Epithelial cell of esophagus (primary cell): Measurements from ENCODE around the gene THOC5.

Source experiments
- DNase-seq: peaks from one replicate; pipeline ENCODE4 v3.0.0; 2010; ENCODE audit warnings: low read depth
- H3K4me3 ChIP-seq: 2 replicates; pipeline ENCODE4 v1.5.1; 2011; ENCODE audit warnings: mild to moderate bottlenecking, low read length, control low read depth
- CTCF ChIP-seq: IDR thresholded peaks from 2 replicates; pipeline ENCODE4 v1.5.1; 2011; ENCODE audit warnings: low read depth, mild to moderate bottlenecking, low read length, control low read depth, inconsistent platforms; ENCODE audit not compliant: insufficient read depth; ENCODE audit errors: missing control alignments

The THOC5 gene

GRCh38 chr22:29479417-29480261 is 73.9 kb downstream of the THOC5 start, which contains the start of gene NEFH:
TSS of gene NEFH (plus strand) at chr22:29480218. CDS start at chr22:29480263, 45 bp downstream.
- TF ChIP-seq CTCF, result no peak
- DNase-seq, result no peak
- peak within 1 kb of the TSS; percentile 45 for H3K4me3 ChIP-seq

GRCh38 chr22:29478326-29479276 is 75.0 kb downstream of the THOC5 start:
- H3K4me3 ChIP-seq, result no peak overlapping the region
- DNase-seq, result peak; percentile 30
- no peak for TF ChIP-seq CTCF

- TF ChIP-seq CTCF, result no peak
- no peak for DNase-seq
- H3K4me3 ChIP-seq, result no peak overlapping the region
These were observed 75.7 kb downstream of the THOC5 start for GRCh38 chr22:29477723-29478318.

GRCh38 chr22:29476116-29476515 is 77.4 kb downstream of the THOC5 start:
- TF ChIP-seq CTCF, result no peak
- no peak for DNase-seq
- no peak overlapping the region for H3K4me3 ChIP-seq

GRCh38 chr22:29475550-29475949 is 78.0 kb downstream of the THOC5 start:
- TF ChIP-seq CTCF, result no peak
- DNase-seq, result no peak
- no peak overlapping the region for H3K4me3 ChIP-seq

GRCh38 chr22:29473001-29473400 is 80.6 kb downstream of the THOC5 start:
- DNase-seq, result no peak
- no peak for TF ChIP-seq CTCF
- no peak overlapping the region for H3K4me3 ChIP-seq
